Activated T-helper 1 cell treated with anti-CD3 and anti-CD28 coated beads, Interleukin-2, amount 50 U/mL, for 16 hours (primary cell): ENCODE data around the gene FRG2.
"Not testable (repeated sequence)": the region's sequence is repeated elsewhere in the genome, so short reads cannot be mapped to it uniquely, and the experiment has no call there.

Source experiments
- DNase-seq, 2 donors: peaks; one replicate each; pipeline ENCODE4 v3.0.0-alpha.2; 2020; ENCODE audit warnings: low read depth in 1 of 2, low spot score in 1 of 2

The FRG2 gene

GRCh38 chr4:190016369-190017289 lies 10.4 kb downstream of the FRG2 start:
- no peak for DNase-seq

DNA sequence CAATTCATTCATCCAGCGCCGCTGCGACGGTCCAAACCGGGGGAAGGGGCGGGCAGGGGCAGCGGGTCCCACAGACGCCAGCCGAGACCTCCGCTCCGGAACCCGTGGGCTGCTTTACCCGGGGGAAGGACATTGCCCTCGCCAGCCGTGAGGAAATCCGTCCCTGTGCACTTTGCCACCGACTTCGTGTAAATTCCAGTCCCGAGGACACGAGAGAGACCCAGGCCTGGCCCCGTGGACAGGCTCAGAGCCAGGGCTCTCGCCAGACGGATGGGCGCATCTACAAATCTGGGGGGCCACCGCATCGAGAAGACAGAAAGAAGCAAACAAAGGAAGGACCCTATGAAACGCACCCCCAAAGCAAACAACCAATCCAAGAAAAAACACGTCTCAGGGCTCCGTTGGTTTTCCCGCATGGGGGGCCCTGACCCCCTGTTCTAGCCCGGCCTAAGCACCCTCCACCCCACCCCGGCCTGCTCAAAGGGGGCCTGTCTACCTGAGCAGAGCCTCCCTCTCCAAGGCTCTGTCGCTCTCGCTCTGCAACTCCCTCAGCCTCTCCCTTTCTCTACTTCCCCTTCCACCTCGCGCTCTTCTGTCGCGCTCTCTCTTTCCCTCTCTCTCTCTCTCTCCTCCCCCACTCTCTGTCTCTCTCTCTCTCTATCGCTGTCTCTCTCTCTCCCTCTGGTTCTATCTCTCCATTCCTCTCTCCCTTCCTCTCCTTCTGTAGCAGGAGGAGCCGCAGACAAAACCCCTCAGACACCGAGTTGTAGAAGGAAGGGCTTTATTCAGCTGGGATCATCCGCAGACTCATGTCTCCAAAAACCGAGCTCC lies 11.3 kb downstream of the FRG2 start:
- no peak for DNase-seq

DNA sequence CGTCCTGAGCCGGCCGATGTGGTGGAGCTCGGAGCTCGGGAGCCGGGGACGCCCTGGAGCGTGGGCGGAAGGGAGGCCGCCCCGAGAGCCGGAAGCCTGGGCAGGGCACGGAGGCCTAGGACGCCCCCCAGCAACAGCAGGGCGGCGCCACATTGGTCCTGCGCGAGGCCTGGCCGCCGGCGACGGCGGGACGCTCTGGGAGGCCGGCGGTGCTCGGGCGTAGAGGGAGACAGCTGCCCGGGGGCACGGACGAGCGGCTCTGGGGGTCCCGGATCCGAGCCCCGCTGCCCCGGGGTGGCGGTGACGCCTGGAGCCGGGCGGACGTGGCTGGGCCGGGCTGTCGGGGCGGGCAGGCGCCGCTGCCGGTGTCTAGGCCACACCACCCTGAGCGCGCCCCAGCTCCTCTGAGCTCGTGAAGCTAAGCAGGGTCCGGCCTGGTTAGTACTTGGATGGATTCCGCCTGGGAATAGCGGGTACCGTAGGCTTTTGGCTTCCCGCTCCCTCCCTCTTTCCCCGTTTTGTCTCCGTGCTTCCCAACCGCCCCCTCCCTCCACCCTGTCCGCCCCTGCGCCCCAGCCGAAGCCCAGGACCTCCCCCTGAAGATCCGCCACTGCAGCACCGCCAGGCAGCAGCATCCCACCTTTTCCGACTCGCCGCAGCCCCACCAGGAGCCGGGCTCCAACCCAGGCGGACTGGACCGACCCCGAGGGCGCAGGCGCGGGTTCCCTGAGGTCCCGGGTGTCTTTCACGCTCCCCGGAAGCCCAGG lies 12.1 kb downstream of the FRG2 start:
- DNase-seq: no peak

DNA sequence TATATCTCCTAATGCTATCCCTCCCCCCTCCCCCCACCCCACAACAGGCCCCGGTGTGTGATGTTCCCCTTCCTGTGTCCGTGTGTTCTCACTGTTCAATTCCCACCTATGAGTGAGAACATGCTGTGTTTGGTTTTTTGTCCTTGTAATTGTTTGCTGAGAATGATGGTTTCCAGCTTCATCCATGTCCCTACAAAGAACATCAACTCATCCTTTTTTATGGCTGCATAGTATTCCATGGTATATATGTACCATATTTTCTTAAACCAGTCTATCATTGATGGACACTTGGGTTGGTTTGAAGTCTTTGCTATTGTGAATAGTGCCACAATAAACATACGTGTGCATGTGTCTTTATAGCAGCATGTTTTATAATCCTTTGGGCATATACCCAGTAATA lies 37.1 kb downstream of the FRG2 start:
- not testable (repeated sequence) for DNase-seq

DNA sequence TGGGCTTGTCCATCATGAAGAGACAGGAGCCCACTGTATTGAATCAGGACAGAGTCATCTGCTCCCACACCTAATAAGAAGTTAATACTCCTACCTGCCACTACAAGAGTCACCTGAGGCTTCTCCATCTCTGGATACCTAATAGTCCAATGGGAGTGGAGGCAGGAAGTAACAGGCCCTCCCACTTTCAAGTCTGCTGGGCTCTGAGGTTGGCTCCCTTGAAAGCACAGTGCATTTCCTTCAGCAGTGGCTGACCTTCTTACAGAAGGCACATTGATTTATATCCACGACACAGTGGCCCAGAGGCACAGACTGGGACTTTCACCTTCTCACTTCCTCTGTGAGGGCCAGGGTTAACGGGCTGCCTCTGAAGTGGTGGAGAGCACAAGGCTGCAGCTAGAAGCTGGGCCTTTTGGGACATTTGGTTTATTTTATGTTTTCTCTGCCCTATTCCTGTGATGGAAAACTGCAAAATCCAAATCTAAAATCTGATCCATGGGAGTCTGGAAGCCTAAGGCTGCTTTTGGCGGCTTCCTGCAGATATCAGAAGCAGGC lies 38.1 kb downstream of the FRG2 start:
- DNase-seq: no peak

DNA sequence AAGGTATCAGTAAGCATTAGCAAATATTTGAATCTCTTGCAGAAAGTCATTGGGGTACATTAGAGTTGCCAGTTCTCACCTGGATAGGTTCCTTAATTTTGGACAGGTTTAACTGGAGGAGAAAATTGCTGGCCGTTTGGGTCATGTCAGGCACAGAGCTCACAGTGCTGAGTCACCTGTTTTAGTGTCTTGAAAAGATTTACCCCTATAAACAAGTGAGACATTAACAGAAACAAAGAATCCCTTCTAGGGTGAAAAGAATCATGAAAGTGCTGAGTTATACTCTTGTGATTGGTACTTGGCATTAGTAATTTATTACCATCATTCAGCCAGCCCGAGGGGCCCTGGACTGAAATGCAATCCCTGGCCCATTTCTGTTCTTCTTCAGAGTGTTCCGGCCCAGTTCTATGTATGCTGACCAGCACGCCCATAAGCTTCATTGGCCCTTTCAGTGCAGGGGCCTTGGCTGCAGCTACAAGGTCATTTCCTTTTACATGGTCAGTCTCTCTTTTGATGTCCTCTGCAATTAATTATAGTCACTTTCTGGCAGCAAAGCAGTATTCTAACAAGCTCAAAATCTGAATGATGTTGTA lies 41.3 kb downstream of the FRG2 start:
- DNase-seq: not testable (repeated sequence)

GRCh38 chr4:189984661-189985060 lies 42.4 kb downstream of the FRG2 start:
- not testable (repeated sequence) for DNase-seq

- not testable (repeated sequence) for DNase-seq
Observed at GRCh38 chr4:189983916-189984526, 43.0 kb downstream of the FRG2 start.

- DNase-seq: no peak
Observed at GRCh38 chr4:189981970-189982369, 45.1 kb downstream of the FRG2 start.

GRCh38 chr4:189980292-189980691 lies 46.8 kb downstream of the FRG2 start:
- DNase-seq: not testable (repeated sequence)

GRCh38 chr4:189979196-189980047 lies 47.6 kb downstream of the FRG2 start:
- no peak for DNase-seq
